HCT116 (cell line): Measurements from ENCODE around the gene SF1. TPM values are rescaled to one million over a fixed set of nuclear protein-coding genes. Genes with fewer than 3 reads are reported as not detected.

Experiments
- ATAC-seq: fragments of 200-7000 bp; cut with Tn5 transposase; 2 replicates; pipeline ENCODE4 v1.9.1; 2020; ENCODE audit warnings: mild to moderate bottlenecking, moderate library complexity
- BruUV-seq: library from RNA; stranded (reverse); fragments of 400-500 nt; replicated peaks from 2 replicates; lab custom pipeline; 2021; lab: Mats Ljungman, UMichigan
- CTCF ChIA-PET: fragments of 300-600 bp; sonication (Branson Sonifier 250); formaldehyde crosslinking; loops from one replicate; lab custom pipeline; 2021; ENCODE audit warnings: antibody characterized with exemption; lab: Charles Lee
- POLR2A ChIA-PET: fragments of 300-600, 350-600 bp; sonication (Branson Sonifier 250); formaldehyde crosslinking; loops from one replicate; lab custom pipeline; 2021; ENCODE audit warnings: antibody characterized with exemption; lab: Charles Lee
- RAD21 ChIA-PET, 2 experiments: fragments of 300-600 bp; sonication (Branson Sonifier 250); formaldehyde crosslinking; loops; one replicate each; lab custom pipeline; 2023; ENCODE audit warnings: low total read pairs in 2 of 2; ENCODE audit not compliant: uncharacterized antibody in 2 of 2, unreplicated experiment in 2 of 2, low non-redundant PET in 1 of 2; lab: Charles Lee
- DNase-seq: peaks from one replicate; pipeline ENCODE4 v3.0.0-alpha.2; 2010; ENCODE audit warnings: low read depth, low spot score
- H2AFZ ChIP-seq: fragments of 200-600 bp; shearing (Covaris generic), sonication (generic); 2 replicates; pipeline ENCODE4 v1.6.1; 2017; ENCODE audit warnings: low read depth, mixed run types, mixed read lengths, antibody characterized with exemption, low read length; ENCODE audit not compliant: poor library complexity, severe bottlenecking
- H3K27ac ChIP-seq: 2 replicates; pipeline ENCODE4 v1.5.1; 2012; ENCODE audit warnings: low read depth, low read length
- H3K27me3 ChIP-seq: fragments of 200-600 bp; sonication (generic); 2 replicates; pipeline ENCODE4 v1.6.1; 2016; ENCODE audit warnings: mixed run types, low read length, mixed read lengths; ENCODE audit not compliant: insufficient read depth
- H3K36me3 ChIP-seq, 2 experiments: fragments of 200-500 bp in 1 of 2; fragments of 200-600 bp in 1 of 2; sonication (Bioruptor generic) in 1 of 2; sonication (generic) in 1 of 2; 2 replicates each; pipeline versions ENCODE4 v1.5.1 to v1.6.1; 2014 to 2016; ENCODE audit warnings: low read length in 2 of 2, inconsistent platforms in 1 of 2, mixed read lengths in 1 of 2, mixed run types in 1 of 2; ENCODE audit not compliant: insufficient read depth in 2 of 2, control insufficient read depth in 1 of 2
- H3K4me1 ChIP-seq, 2 experiments: fragments of 200-600 bp in 1 of 2; sonication (generic) in 1 of 2; 2 replicates each; pipeline versions ENCODE4 v1.5.1 to v1.6.1; 2012 to 2017; ENCODE audit warnings: low read length in 2 of 2, inconsistent platforms in 1 of 2, mild to moderate bottlenecking in 1 of 2, mixed read lengths in 1 of 2, mixed run types in 1 of 2, moderate library complexity in 1 of 2; ENCODE audit not compliant: insufficient read depth in 2 of 2, control insufficient read depth in 1 of 2
- H3K4me2 ChIP-seq: fragments of 200-600 bp; sonication (generic); 2 replicates; pipeline ENCODE4 v1.6.1; 2017; ENCODE audit warnings: mixed run types, low read length, mixed read lengths
- H3K4me3 ChIP-seq, 2 experiments: fragments of 200-600 bp in 1 of 2; sonication (generic) in 1 of 2; replicated peaks in 1 of 2; 2 replicates each; pipeline ENCODE4 v1.5.1; 2011 to 2016; ENCODE audit warnings: low read length in 2 of 2, control low read depth in 1 of 2, low read depth in 1 of 2, mild to moderate bottlenecking in 1 of 2, mixed read lengths in 1 of 2, mixed run types in 1 of 2
- H3K79me2 ChIP-seq: fragments of 200-600 bp; sonication (generic); 2 replicates; pipeline ENCODE4 v1.6.1; 2017; ENCODE audit warnings: mild to moderate bottlenecking, mixed run types, low read length, moderate library complexity, mixed read lengths; ENCODE audit not compliant: insufficient read depth
- H3K9ac ChIP-seq: fragments of 200-600 bp; sonication (generic); 2 replicates; pipeline ENCODE4 v1.6.1; 2016; ENCODE audit warnings: low read length, mixed read lengths
- H3K9me2 ChIP-seq: fragments of 200-600 bp; sonication (generic), shearing (Covaris generic); 2 replicates; pipeline ENCODE4 v1.6.1; 2017; ENCODE audit warnings: mixed run types, mild to moderate bottlenecking, moderate library complexity; ENCODE audit not compliant: insufficient read depth
- H3K9me3 ChIP-seq, 2 experiments: fragments of 200-500 bp in 1 of 2; fragments of 200-600 bp in 1 of 2; sonication (Bioruptor generic) in 1 of 2; sonication (generic) in 1 of 2; 2 replicates each; pipeline ENCODE4 v1.6.1; 2014 to 2017; ENCODE audit warnings: low read length in 2 of 2, mixed read lengths in 2 of 2, inconsistent platforms in 1 of 2, low read depth in 1 of 2, mild to moderate bottlenecking in 1 of 2, mixed run types in 1 of 2, moderate library complexity in 1 of 2; ENCODE audit not compliant: control insufficient read depth in 1 of 2, insufficient read depth in 1 of 2
- H4K20me1 ChIP-seq: fragments of 200-600 bp; sonication (generic), shearing (Covaris generic); 2 replicates; pipeline ENCODE4 v1.6.1; 2017; ENCODE audit warnings: mixed run types, mild to moderate bottlenecking, moderate library complexity; ENCODE audit not compliant: insufficient read depth
- CBX3 ChIP-seq: IDR thresholded peaks from 2 replicates; pipeline ENCODE4 v1.6.1; 2012; ENCODE audit warnings: low read depth
- CEBPB ChIP-seq: IDR thresholded peaks from 2 replicates; pipeline ENCODE4 v1.6.1; 2012; ENCODE audit warnings: low read depth
- EGR1 ChIP-seq: IDR thresholded peaks from 2 replicates; pipeline ENCODE4 v1.6.1; 2012; ENCODE audit warnings: low read depth
- ELF1 ChIP-seq: IDR thresholded peaks from 2 replicates; pipeline ENCODE4 v1.6.1; 2012; ENCODE audit warnings: low read depth, borderline replicate concordance
- EZH2 ChIP-seq: fragments of 200-600 bp; sonication (generic); IDR thresholded peaks from 2 replicates; pipeline ENCODE4 v1.6.1; 2017; ENCODE audit warnings: antibody characterized with exemption, mixed run types
- EZH2phosphoT487 ChIP-seq: fragments of 200-600 bp; IDR thresholded peaks from 2 replicates; pipeline ENCODE4 v1.6.1; 2018; ENCODE audit warnings: antibody characterized with exemption, borderline replicate concordance
- FOSL1 ChIP-seq: IDR thresholded peaks from 2 replicates; pipeline ENCODE4 v1.6.1; 2012; ENCODE audit warnings: low read depth
- POLR2A ChIP-seq: IDR thresholded peaks from 2 replicates; pipeline ENCODE4 v1.7.0; 2011; ENCODE audit warnings: borderline replicate concordance; ENCODE audit not compliant: insufficient read depth, insufficient read length; ENCODE audit errors: extremely low read depth
- SP1 ChIP-seq: IDR thresholded peaks from 2 replicates; pipeline ENCODE4 v1.6.1; 2012; ENCODE audit warnings: low read depth
- YY1 ChIP-seq: IDR thresholded peaks from 2 replicates; pipeline ENCODE4 v1.6.1; 2011; ENCODE audit warnings: low read length, low read depth, moderate library complexity, mild to moderate bottlenecking; ENCODE audit not compliant: insufficient replicate concordance; ENCODE audit errors: extremely low read depth
- ZFX ChIP-seq: fragments of 450-650 bp; IDR thresholded peaks from 2 replicates; pipeline ENCODE4 v1.6.1; 2017
- ZNF274 ChIP-seq: fragments of 200-500 bp; sonication (Bioruptor generic); IDR thresholded peaks from 2 replicates; pipeline ENCODE4 v1.6.1; 2014; ENCODE audit warnings: mild to moderate bottlenecking, low read depth, low read length, inconsistent platforms
- intact Hi-C: fragments of 100-400 bp; cut with micrococcal nuclease; formaldehyde crosslinking; loops from 2 replicates; pipeline ENCODE4 v1.10.0; 2022
- total RNA-seq: library from RNA; stranded (reverse); gene quantifications from one replicate; pipeline ENCODE4 v1.2.1, GENCODE V29; 2021; ENCODE audit not compliant: unreplicated experiment
- TF ChIP-seq, protein P1 (sequence below): IDR thresholded peaks from 2 replicates; pipeline ENCODE4 v1.6.1; 2012
- TF ChIP-seq, protein P2 (sequence below): IDR thresholded peaks from 2 replicates; pipeline ENCODE4 v1.6.1; 2012
- TF ChIP-seq, protein P3 (sequence below), 3 experiments: fragments of 200-600 bp in 1 of 3; sonication (generic) in 1 of 3; IDR thresholded peaks in 2 of 3; conservative IDR thresholded peaks in 1 of 3; 2 replicates each; pipeline ENCODE4 v1.5.1; 2012 to 2017; ENCODE audit warnings: low read depth in 2 of 3, low read length in 2 of 3, antibody characterized with exemption in 1 of 3, borderline replicate concordance in 1 of 3, control low read depth in 1 of 3, mild to moderate bottlenecking in 1 of 3, mixed read lengths in 1 of 3, mixed run types in 1 of 3, moderate library complexity in 1 of 3; ENCODE audit not compliant: insufficient read depth in 1 of 3

Gene SF1
- total RNA-seq, 1 experiment from 2014 or later = 403 TPM

DNA sequence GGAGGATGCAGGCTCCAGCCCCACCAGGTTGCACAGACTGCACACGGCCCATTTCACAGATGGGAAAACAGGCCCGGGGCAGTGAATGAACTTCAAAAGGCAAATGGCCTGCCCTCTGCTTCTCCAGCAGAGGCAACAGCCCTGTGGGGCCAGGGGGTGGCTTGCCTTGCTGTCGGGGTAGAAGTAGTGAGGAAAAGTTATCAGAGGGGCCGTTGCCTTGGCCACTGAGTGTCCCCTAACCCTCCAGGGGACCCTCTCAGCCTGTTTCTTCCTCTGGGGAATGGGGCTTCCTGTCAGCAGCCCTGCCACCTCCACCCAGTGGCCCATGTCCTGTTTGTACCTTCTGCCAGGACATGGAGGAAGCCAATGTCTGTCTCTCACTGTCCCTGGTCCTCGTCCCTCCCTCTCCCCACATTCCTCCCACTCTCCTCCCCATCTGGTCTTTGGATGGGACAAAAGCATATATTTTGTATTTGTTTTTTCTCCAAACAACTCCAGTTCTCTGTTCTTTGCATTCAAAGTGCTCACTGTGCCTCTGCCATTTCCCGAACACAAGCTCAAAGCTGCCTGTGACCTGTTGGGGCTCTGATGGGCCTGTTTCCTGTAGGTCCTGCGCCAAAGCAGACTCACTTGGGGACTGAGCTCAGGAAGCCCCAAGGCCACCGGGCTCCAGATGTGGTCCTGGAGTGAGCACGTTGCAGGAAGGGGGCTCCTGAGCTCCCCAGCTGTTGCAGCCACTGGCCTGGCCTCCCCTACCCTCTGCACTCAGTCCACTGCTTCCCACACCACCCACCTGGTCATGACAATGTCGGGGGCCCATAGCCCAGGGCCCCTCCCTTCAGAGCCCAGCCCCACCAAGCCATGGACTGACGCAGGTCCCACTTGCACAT, 15.2 kb upstream of the SF1 start (continued):
- no peak for TF ChIP-seq CEBPB
- TF ChIP-seq, protein P1, sequence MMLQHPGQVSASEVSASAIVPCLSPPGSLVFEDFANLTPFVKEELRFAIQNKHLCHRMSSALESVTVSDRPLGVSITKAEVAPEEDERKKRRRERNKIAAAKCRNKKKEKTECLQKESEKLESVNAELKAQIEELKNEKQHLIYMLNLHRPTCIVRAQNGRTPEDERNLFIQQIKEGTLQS = no peak

DNA sequence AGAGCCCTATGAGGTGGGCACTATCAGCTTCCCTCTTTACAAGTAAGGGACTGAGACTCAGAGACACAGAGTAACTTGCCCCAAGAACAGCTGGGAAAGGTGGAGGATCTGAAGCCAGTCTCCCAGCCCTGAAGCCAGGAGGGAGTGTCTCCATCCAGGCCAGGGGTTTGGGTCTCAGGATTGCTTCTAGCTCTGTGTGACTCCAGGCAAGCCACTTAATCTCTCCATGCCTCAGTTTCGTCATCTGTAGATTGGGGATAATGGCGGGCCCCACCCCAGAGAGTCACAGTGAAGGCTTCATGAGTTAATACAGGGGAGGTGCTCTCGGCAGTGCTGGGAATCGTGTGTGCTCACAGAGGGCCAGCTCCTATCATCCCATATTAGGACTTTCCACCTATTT, 14.1 kb upstream of the SF1 start:
- Histone ChIP-seq H3K4me2 (no peak overlapping the region), H3K79me2 (no peaks in the 10 kb centered on the region), H2AFZ (no peak overlapping the region), H3K9me2 (no peaks in the 10 kb centered on the region), H3K4me3 (no peak overlapping the region), H3K9me3 (no peaks in the 10 kb centered on the region), H3K36me3 (no peaks in the 10 kb centered on the region; a peak in 1 of 4 replicates), H3K27me3 (no peaks in the 10 kb centered on the region), H4K20me1 (no peaks in the 10 kb centered on the region)
- no peak for DNase-seq
- intact Hi-C loops = no loop called here
- RAD21 ChIA-PET = no interaction called here
- CTCF ChIA-PET = no interaction called here
- TF ChIP-seq, protein P2, sequence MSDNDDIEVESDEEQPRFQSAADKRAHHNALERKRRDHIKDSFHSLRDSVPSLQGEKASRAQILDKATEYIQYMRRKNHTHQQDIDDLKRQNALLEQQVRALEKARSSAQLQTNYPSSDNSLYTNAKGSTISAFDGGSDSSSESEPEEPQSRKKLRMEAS = no peak
- TF ChIP-seq FOSL1 = no peak
- no peak for TF ChIP-seq CBX3
- TF ChIP-seq POLR2A = no peak
- no peak for TF ChIP-seq SP1
- TF ChIP-seq ZFX = no peak
- TF ChIP-seq CEBPB = no peak
- no peak for TF ChIP-seq ZNF274
- no peak for TF ChIP-seq EZH2phosphoT487
- TF ChIP-seq EGR1 = no peak
- TF ChIP-seq, protein P3, sequence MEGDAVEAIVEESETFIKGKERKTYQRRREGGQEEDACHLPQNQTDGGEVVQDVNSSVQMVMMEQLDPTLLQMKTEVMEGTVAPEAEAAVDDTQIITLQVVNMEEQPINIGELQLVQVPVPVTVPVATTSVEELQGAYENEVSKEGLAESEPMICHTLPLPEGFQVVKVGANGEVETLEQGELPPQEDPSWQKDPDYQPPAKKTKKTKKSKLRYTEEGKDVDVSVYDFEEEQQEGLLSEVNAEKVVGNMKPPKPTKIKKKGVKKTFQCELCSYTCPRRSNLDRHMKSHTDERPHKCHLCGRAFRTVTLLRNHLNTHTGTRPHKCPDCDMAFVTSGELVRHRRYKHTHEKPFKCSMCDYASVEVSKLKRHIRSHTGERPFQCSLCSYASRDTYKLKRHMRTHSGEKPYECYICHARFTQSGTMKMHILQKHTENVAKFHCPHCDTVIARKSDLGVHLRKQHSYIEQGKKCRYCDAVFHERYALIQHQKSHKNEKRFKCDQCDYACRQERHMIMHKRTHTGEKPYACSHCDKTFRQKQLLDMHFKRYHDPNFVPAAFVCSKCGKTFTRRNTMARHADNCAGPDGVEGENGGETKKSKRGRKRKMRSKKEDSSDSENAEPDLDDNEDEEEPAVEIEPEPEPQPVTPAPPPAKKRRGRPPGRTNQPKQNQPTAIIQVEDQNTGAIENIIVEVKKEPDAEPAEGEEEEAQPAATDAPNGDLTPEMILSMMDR (IDR thresholded peaks at IDR 0.05 in 2 of 3, conservative IDR thresholded peaks at IDR 0.05 in 1 of 3; ENCODE audit: borderline replicate concordance in 1 of 3, insufficient read depth in 1 of 3, low read depth in 2 of 3, low read length in 2 of 3) = no peak
- TF ChIP-seq, protein P1 = no peak
- TF ChIP-seq ELF1 = no peak
- TF ChIP-seq EZH2 = no peak
- TF ChIP-seq YY1 = no peak
- TF ChIP-seq, all 23 proteins: peak for 0
- Histone ChIP-seq H3K4me1 (peaks cover 0 to 4% of the 10 kb centered on the region in 2 experiments; a peak in 3 of 4 replicates), H3K9ac (no peak overlapping the region), H3K27ac (no peak overlapping the region)
- POLR2A ChIA-PET = no interaction called here
- ATAC-seq = no peak
- no TSS peak for BruUV-seq
